Fibroblast of lung (primary cell): ENCODE measurements around the gene CEACAM20. TPM values are rescaled to one million over a fixed set of nuclear protein-coding genes. Genes with fewer than 3 reads are reported as not detected.

Experiments used
- DNase-seq, 2 donors: peaks; one replicate each; pipeline versions ENCODE4 v3.0.0 to v3.0.0-alpha.2; 2010; ENCODE audit warnings: low read depth in 2 of 2
- H2AFZ ChIP-seq: 2 replicates; pipeline ENCODE4 v1.5.1; 2012; ENCODE audit warnings: low read length, control low read depth, inconsistent platforms
- H3K27ac ChIP-seq: 2 replicates; pipeline ENCODE4 v1.5.1; 2011; ENCODE audit warnings: low read length, control low read depth; ENCODE audit not compliant: insufficient read depth
- H3K27me3 ChIP-seq: 2 replicates; pipeline ENCODE4 v1.5.1; 2011; ENCODE audit warnings: mild to moderate bottlenecking, low read length; ENCODE audit not compliant: control insufficient read depth, insufficient read depth
- H3K36me3 ChIP-seq: 2 replicates; pipeline ENCODE4 v1.5.1; 2011; ENCODE audit warnings: low read length; ENCODE audit not compliant: control insufficient read depth, insufficient read depth
- H3K4me1 ChIP-seq: 2 replicates; pipeline ENCODE4 v1.5.1; 2011; ENCODE audit warnings: low read length; ENCODE audit not compliant: control insufficient read depth, insufficient read depth; ENCODE audit errors: extremely low read depth
- H3K4me2 ChIP-seq: 2 replicates; pipeline ENCODE4 v1.5.1; 2011; ENCODE audit warnings: low read length, control low read depth; ENCODE audit not compliant: insufficient read depth; ENCODE audit errors: extremely low read depth
- H3K4me3 ChIP-seq, 4 experiments: fragments of 200-600 bp in 1 of 4; sonication (generic) in 1 of 4; replicated peaks in 1 of 4; 2 replicates each; pipeline ENCODE4 v1.5.1; 2011 to 2016; ENCODE audit warnings: low read length in 4 of 4, low read depth in 3 of 4, mild to moderate bottlenecking in 3 of 4, control low read depth in 2 of 4, inconsistent platforms in 1 of 4, mixed read lengths in 1 of 4; ENCODE audit not compliant: insufficient read depth in 1 of 4; ENCODE audit errors: control extremely low read depth in 1 of 4
- H3K79me2 ChIP-seq: 2 replicates; pipeline ENCODE4 v1.5.1; 2012; ENCODE audit warnings: mild to moderate bottlenecking, low read length, inconsistent platforms; ENCODE audit not compliant: control insufficient read depth, insufficient read depth
- H3K9ac ChIP-seq: 2 replicates; pipeline ENCODE4 v1.5.1; 2011; ENCODE audit warnings: mild to moderate bottlenecking, low read length, control low read depth; ENCODE audit not compliant: insufficient read depth
- H3K9me3 ChIP-seq: 2 replicates; pipeline ENCODE4 v1.5.1; 2012; ENCODE audit warnings: low read depth, low read length; ENCODE audit not compliant: control insufficient read depth, insufficient read depth
- H4K20me1 ChIP-seq: 2 replicates; pipeline ENCODE4 v1.5.1; 2011; ENCODE audit warnings: low read length; ENCODE audit not compliant: control insufficient read depth, insufficient read depth; ENCODE audit errors: extremely low read depth
- EZH2 ChIP-seq: IDR thresholded peaks from 2 replicates; pipeline ENCODE4 v1.5.1; 2012; ENCODE audit warnings: low read length, control low read depth, mild to moderate bottlenecking; ENCODE audit errors: missing control alignments
- polyA plus RNA-seq, 2 donors: library from polyadenylated mRNA; depleted of rRNA in 1 of 2; stranded (reverse) in 1 of 2; unstranded in 1 of 2; fragments of >200 nt; gene quantifications; 2 replicates each; pipeline ENCODE4 v1.2.1, GENCODE V29; 2011 to 2012; ENCODE audit warnings: missing spikeins in 1 of 2
- total RNA-seq: library from RNA; depleted of rRNA; stranded (reverse); fragments of >200 nt; gene quantifications from 2 replicates; pipeline ENCODE4 v1.2.1, GENCODE V29; 2014
- TF ChIP-seq, protein P1 (sequence below), 2 donors: IDR thresholded peaks in 1 of 2; conservative IDR thresholded peaks in 1 of 2; 1 replicate in 1 of 2; 2 replicates in 1 of 2; pipeline ENCODE4 v1.5.1; 2011 to 2012; ENCODE audit warnings: low read length in 2 of 2, control low read depth in 1 of 2, inconsistent platforms in 1 of 2, low read depth in 1 of 2, mild to moderate bottlenecking in 1 of 2

CEACAM20 gene
- total and polyA plus RNA-seq, 2 donors (not counting 1 experiment from before 2014, with no cell fraction given) = not detected

GRCh38 chr19:44509478-44509877, 20.0 kb downstream of the CEACAM20 start:
- no peak overlapping the region for H2AFZ ChIP-seq
- H3K4me3 ChIP-seq = no peak overlapping the region
- H3K27ac ChIP-seq = no peak overlapping the region
- H3K9me3 ChIP-seq = no peaks in the 10 kb centered on the region
- no peak for DNase-seq
- H3K27me3 ChIP-seq = no peaks in the 10 kb centered on the region
- H4K20me1 ChIP-seq = no peaks in the 10 kb centered on the region
- H3K4me2 ChIP-seq = no peak overlapping the region
- H3K36me3 ChIP-seq = no peaks in the 10 kb centered on the region
- no peaks in the 10 kb centered on the region for H3K79me2 ChIP-seq
- no peak overlapping the region for H3K9ac ChIP-seq
- no peaks in the 10 kb centered on the region for H3K4me1 ChIP-seq
- TF ChIP-seq, protein P1, sequence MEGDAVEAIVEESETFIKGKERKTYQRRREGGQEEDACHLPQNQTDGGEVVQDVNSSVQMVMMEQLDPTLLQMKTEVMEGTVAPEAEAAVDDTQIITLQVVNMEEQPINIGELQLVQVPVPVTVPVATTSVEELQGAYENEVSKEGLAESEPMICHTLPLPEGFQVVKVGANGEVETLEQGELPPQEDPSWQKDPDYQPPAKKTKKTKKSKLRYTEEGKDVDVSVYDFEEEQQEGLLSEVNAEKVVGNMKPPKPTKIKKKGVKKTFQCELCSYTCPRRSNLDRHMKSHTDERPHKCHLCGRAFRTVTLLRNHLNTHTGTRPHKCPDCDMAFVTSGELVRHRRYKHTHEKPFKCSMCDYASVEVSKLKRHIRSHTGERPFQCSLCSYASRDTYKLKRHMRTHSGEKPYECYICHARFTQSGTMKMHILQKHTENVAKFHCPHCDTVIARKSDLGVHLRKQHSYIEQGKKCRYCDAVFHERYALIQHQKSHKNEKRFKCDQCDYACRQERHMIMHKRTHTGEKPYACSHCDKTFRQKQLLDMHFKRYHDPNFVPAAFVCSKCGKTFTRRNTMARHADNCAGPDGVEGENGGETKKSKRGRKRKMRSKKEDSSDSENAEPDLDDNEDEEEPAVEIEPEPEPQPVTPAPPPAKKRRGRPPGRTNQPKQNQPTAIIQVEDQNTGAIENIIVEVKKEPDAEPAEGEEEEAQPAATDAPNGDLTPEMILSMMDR (conservative IDR thresholded peaks at IDR 0.05 in 1 of 2, IDR thresholded peaks at IDR 0.05 in 1 of 2; ENCODE audit: low read depth in 1 of 2, low read length in 2 of 2) = no peak
- no peak for TF ChIP-seq EZH2

DNA sequence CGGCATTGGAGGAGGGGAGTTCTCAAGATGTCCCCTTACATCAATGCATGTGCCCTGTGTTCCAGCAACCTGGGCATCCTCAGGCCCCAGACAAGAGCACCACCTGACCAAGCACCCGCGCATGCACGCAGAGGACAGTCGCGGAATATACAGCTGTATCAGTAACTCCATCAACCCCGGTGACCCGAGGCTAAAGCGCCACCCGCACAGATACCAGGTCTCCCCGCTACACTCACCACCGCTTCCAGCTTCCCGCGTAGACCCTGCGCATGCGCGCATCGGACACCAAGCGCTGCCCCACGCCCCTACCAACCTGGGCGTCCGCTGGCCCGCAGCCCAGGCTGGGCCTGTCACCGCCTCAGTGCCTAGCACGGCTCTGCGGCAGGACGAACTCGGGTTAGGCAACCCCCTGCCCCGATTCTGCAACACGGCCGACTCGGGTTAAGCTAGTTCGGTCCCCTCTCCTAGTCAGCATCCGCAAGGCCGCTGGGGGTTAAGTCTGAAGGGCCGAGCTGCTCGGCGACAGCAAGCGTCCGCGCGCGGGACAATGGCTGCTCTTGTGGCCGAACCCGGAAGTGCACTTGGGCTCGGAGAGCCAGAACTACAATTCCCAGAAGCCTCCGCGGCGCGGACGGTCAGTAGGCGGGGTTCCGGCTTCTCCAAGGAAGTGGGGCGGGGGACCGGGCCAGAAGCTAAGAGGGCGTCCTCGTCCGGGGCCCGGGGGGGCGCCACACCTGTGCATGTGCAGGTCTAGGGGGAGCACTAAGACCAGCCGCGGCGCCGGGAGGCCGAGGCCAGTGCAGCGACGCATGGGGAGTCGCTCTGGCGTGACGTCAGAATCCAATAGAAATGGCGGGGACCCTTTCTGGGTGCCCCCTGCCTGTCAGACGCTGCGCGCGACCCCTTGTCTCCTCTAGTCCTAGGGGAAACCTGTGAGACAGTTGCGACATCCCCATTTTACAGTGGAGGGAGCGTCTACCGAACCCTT, 29.2 kb downstream of the CEACAM20 start, which contains the start of gene ZNF180:
Gene ZNF180 (minus strand): TSS at position 561 of the 988 bp plus-strand sequence. CDS start 3,188 bp downstream, outside the sequence.
- Histone ChIP-seq H3K9me3 (no peaks in the 10 kb centered on the region), H4K20me1 (no peaks in the 10 kb centered on the region), H3K27me3 (no peaks in the 10 kb centered on the region), H2AFZ (peak within 1 kb of the TSS; percentile 100), H3K36me3 (peaks cover 5% of the 10 kb centered on the region), H3K4me3 (peak within 1 kb of the TSS; percentile 94 to 99 (median 95)), H3K9ac (peak within 1 kb of the TSS; percentile 93), H3K4me1 (peaks cover 3% of the 10 kb centered on the region), H3K79me2 (peaks cover 31% of the 10 kb centered on the region), H3K27ac (peak within 1 kb of the TSS; percentile 84), H3K4me2 (peak within 1 kb of the TSS; percentile 98)
- TF ChIP-seq EZH2 = no peak
- TF ChIP-seq, protein P1 (conservative IDR thresholded peaks at IDR 0.05 in 1 of 2, IDR thresholded peaks at IDR 0.05 in 1 of 2; ENCODE audit: low read depth in 1 of 2, low read length in 2 of 2) = peak; percentile 34 to 46
- DNase-seq = peak; percentile 89 to 96

- H3K9ac ChIP-seq = peak overlapping the region; percentile 93
These were observed 29.9 kb downstream of the CEACAM20 start for GRCh38 chr19:44499559-44499958.

More at GRCh38 chr19:44499559-44499958, 29.9 kb downstream of the CEACAM20 start:
- no peaks in the 10 kb centered on the region for H4K20me1 ChIP-seq
- no peaks in the 10 kb centered on the region for H3K27me3 ChIP-seq
- TF ChIP-seq, protein P1 (conservative IDR thresholded peaks at IDR 0.05 in 1 of 2, IDR thresholded peaks at IDR 0.05 in 1 of 2; ENCODE audit: low read depth in 1 of 2, low read length in 2 of 2) = no peak
- TF ChIP-seq EZH2 = no peak
- no peaks in the 10 kb centered on the region for H3K9me3 ChIP-seq
- DNase-seq = no peak
- H3K4me1 ChIP-seq = peaks cover 3% of the 10 kb centered on the region
- peaks cover 32% of the 10 kb centered on the region for H3K79me2 ChIP-seq
- peak overlapping the region; percentile 100 for H2AFZ ChIP-seq
- H3K4me3 ChIP-seq = peak overlapping the region; percentile 94 to 99 (median 95)
- peak overlapping the region; percentile 84 for H3K27ac ChIP-seq
- H3K36me3 ChIP-seq = peaks cover 6% of the 10 kb centered on the region
- H3K4me2 ChIP-seq = peak overlapping the region; percentile 98
